Fibroblast of skin of scalp (primary cell): ENCODE measurements around the gene C16orf96.
A peak's percentile ranks its signal among the peaks of the same experiment; 100 is the strongest.

Source experiments
- DNase-seq: peaks from one replicate; pipeline ENCODE4 v3.0.0-alpha.2; 2013

The C16orf96 gene

DNA sequence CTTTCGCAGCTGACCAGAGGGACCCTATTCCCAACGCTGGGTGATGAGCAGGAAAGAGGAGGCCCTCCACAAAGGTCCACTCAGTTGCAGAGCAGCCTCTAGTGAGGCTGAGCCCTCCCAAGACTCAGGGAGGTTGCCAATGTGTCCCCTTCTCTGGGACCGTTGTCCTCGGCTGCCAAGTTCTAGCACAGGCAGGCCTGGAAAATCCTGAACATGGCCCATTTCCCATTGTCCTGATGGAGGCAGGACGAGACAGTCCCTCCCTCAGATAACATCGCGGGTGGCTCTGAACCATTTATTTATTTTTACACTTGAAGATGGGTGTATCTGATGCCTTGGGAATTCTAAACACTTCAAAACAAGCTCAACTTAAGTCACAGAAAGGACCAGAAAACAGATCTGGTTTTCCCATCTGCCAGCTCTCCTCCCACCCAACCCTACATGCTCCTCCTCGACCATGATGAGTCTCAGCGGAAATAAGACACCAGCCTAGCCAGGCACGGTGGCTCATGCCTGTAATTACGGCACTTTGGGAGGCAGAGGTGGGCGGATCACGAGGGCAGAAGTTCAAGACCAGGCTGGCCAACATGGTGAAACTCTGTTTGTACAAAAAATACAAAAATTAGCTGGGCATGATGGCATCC lies 30.4 kb upstream of the C16orf96 start:
- no peak for DNase-seq

DNA sequence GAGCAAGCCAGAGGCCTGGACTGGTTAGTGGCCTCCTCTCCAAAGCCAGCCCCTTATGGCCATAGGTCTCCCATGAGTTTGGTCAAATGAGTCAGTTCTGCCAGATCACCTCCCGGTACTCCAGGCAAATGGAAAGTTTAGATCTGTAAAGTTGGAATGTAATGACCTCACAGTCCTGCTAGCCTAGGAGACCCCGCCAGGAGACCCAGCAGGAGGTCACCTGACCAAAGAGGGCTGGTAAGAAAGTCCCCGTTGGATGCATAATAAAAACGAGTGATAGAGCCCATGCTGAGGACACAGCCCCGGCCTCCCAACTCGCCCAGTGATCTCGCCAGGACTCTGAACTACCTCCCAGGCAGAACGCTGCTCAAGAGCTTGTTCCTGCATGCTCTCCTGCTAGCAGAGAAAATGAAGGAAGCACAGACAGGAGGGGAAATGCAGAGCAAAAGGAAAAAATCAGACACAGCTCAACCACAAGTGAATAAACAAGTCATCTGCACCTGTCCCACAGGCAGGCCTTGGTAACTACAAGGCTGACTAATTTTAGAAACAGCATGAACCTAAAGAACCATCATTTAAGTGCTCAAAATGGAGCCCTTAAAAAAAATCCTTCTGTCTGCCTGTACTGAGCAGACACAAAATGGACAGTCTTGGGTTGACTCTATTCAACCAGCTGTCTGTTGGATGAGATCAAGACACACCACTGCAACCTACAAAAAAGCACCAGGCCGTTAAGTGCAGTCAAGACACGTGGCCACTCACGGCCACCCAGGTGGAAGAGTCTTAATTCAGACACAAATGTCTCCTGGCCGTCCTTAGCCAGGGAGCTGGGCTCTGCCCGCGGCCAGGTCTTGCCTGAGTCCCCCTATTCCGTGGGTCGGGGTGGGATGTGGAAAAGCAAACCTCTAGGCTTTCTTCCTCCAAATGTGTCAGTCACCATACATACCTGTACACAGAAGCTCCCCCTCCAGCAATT lies 26.8 kb upstream of the C16orf96 start:
- DNase-seq = no peak

DNA sequence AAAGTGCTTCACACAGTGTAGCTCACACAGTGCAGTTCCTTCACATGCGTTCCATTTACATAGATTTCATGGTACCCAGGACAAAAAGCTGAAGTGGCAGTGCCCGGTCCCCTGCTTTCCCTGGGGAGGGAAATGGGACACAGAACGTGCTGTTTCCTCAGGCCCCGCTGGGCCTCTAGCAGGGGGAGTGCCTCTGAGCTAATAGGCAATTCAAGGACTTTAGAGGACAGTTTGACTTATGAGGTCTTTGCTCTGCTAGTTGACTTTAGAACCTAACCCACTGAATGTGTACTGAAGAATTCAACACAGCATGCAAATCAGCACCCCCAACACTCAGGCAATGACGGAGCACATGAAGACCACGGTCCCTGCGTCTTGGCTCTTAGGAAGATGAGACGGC lies 24.3 kb upstream of the C16orf96 start:
- DNase-seq = no peak

DNA sequence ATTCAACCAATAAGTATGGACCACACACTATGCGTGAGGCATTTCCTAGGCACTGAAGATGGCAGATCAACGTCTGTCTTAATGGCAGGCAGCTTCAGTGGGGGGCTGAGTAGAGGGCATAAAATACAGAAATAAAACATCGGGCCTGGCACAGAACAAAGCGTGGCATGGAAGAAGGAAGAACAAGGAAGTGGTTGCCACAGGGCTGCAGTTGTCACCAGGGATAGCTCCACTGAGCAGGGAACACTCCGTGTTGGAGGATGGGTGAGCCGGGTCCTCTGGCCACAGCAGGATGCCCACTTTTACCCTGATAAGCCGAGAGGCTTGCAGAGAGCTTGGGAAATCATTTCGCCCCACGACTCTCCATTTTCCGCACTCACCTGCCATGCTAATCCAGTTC lies 23.9 kb upstream of the C16orf96 start:
- DNase-seq = no peak

- DNase-seq = no peak
These were observed 22.6 kb upstream of the C16orf96 start for GRCh38 chr16:4533490-4533889.

DNA sequence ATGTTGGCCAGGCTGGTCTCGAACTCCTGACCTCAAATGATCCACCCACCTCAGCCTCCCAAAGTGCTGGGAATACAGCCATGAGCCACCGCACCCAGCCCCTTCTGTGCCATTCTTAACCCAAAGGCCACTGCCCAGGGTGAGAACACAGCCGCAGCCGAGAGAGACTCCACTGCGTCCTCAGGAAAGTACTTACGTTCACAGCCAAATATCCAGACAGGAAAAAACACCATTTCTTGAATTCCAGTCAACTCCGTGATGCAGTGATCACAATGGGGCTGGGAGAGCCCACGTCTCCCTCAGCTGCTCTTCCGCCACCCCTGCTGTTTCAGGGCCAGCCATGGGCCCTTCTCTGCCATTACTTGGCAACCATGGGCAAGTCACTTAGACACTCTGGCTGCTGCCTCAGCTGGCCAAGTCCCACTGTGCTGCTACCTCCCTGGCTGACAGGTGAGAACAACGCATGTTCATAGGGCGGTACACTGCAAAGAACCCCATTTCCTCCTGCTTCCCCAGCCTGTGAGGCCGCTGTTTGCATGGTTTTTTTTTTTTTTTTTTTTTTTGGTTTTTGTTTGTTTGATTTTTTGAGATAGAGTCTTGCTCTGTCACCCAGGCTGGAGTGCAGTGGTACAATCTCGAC lies 21.9 kb upstream of the C16orf96 start:
- DNase-seq = no peak

DNA sequence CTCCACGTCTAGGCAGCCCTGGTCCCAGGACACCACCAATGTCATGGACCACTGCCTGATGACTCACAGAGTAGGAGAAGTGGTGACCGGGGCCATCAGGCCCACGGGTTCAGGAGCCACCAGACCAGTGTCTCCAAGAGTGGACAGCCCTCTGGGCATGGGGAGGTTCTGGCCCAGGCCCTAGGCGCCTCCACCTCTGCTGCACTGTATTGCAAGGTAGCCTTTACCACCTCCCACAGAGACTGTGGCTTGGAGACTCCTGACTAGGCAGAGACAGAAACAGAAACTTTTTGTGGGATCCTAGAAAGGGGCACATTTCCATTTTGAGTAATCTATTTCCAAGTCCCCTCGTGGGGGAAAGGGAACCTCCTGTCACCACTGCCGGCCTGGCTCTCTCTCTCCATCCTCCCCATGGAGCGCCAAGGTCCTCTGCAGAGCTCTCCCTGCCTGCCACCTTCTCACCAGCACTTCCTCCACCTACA lies 20.5 kb upstream of the C16orf96 start:
- DNase-seq = no peak

DNA sequence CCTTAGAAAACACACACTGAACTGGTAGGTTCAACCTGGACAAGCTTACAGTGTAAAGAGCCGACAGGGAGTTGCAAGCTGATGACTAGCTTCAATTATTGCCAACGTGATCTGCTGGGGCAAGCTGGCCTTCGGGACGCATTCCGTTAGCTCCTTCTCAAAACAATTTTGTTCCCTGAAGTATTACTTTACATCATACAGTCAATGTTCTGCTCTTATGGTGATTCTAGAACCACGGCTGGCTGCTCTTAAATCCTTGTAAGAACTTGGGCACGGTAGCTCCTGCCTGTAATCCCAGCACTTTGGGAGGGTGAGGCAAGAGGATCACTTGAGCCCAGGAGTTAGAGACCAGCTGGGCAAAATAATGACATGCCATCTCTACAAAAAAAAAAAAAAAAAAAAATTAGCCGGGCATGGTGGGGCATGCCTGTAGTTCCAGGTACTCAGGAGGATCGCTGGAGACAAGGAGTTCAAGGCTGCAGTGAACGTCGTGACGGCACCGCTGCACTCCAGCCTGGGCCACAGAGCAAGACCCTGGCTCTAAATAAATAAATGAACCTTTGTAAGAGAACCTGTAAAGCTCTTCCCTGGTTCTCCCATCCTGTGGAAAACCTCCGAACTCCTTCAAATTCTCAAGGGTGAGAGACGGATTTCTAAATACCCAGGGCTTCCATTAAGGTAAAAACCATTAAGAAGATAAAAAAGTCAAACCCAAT lies 19.6 kb upstream of the C16orf96 start:
- DNase-seq = no peak

DNA sequence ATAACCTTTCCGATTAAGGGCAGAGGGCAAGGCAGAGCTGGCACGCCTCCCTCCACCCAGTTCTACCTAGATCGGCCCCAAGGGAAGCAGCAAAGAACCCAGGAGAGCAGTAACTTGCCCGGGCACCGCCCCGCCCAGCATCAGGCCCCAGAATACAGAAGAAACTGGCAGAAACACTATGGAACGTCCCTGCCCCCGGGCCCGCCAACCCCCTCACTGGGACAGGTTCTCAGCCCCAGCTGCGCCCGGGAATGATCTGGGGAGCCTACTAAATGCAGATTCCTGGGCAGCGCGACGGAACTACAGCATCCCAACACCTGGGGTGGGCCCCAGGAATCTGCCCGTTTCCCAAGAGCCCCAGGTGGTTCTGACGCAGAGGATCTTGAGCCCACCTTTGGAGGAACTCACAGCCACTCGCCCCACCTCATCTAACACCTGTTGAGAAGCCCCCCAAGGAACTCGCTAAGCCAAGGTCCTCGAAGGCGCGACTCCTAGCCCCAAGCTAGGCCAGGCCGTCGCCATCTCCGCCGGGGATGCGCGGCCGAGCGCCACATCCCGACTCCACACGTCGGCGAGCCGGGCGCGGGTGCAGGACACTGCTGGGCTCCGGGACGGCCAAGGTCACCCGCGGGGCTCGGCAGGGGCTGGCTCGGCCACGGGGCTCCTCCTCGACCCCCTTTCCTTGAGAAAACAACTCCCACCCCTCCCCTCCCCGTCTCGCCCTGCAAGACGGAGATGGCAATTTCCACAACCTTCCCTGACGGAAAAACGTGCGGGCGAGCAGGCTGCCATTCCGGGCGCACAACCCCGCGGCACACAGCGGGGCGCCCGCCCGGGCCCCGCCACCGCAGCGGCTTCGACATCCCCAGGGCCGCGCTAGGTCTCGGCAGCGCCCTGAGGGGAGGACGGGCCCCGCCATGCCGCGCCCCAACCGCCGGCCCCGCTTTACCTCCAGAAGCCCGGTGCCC lies 18.5 kb upstream of the C16orf96 start:
- DNase-seq = no peak

DNA sequence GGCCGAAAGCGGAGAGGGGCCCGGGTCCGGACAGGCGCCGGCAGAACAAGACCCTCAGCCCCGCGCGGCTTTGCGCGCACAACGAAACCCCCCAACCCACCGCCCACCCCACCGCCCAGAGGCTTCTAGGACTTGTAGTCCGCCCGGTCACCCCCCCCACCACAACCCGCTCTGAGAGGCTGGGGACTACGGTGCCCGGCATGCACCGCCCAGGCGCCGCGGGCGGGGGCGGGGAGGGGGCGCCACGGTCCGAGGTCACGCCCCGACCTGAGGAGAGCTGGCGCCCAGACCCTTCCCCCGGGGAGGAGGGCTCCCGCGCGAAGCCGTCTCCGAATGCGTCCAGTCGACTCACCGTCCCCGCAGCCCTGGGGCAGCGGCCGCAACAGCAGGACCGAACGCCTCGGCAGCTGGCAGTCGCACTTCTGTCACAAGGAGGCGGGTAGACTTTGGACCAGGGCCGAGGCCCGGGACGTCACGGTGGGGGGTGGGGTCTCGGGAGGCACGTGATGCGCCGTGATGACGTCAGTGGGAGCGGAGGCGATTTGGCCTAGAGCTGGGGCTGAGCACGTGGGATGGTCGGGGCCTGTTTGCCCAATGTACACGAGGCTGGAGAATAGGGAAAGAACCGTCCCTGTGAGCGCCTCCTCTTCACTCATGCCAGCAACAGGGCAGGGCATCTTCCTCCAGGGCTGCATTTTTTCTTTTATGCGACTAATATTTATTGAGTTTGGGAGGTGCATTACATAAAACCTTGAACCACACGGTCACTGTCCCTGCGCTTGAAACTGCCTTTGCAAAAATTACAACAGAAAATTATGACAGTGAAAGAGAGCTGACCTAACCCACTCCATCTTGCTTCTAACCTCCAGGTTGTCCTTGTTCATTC lies 17.5 kb upstream of the C16orf96 start, which contains the start of gene CDIP1:
TSS of gene CDIP1 (minus strand) at position 424 of the 886 bp plus-strand sequence. CDS start 24,643 bp downstream, outside the sequence.
- DNase-seq = peak; percentile 97

DNA sequence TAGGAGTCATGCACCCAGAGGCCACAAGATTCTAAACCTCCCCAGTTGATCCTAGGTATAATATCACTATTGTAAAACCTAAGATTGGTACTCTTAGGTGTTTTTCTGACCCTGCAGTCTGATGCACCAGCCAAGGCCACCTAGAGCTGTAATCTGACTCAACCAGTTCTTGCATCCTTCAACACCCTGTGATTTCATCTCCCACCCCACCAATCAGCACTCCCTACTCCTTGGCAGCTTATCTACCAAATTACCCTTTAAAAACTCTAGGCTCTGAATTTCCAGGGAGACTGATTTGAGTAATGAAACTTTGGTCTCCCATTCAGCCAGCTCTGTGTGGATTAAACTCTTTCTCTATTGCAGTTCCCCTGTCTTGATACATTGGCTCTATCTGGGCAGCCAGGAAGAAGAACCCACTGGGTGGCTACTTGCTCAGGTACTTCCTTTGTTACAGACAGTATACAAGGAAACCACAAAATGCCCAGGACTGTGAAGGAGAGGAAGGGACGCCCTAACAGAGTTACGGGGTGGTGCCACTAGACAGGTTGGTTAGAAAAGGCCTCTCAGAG lies 16.3 kb upstream of the C16orf96 start:
- no peak for DNase-seq

- DNase-seq = no peak
These were observed 11.7 kb upstream of the C16orf96 start for GRCh38 chr16:4544473-4544872.

- no peak for DNase-seq
These were observed 8.0 kb upstream of the C16orf96 start for GRCh38 chr16:4548124-4548523.

- DNase-seq = no peak
These were observed 5.5 kb upstream of the C16orf96 start for GRCh38 chr16:4550591-4550990.

DNA sequence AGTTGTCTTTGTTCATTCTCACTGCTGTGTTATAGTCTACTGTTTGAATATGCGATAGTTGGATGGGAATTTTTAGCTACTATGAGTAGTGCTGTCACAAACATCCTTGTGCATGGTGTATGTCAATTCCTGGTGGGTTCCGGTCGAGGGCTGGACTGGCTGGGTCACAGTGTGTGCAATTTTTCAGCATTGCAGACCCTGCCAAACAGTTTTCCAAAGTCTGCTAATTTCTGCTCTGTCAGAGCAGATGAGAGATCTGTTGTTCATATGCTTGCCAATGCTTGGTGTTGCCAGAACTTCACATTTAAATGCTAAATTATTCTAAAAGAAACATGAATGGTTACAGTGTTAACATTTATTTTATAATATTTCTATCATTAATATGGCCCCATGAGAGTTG lies 3.6 kb upstream of the C16orf96 start:
- no peak for DNase-seq

- DNase-seq = no peak
These were observed 440 bp downstream of the C16orf96 start for GRCh38 chr16:4556580-4556979.

- DNase-seq = no peak
These were observed 1.8 kb downstream of the C16orf96 start for GRCh38 chr16:4557973-4558372.

DNA sequence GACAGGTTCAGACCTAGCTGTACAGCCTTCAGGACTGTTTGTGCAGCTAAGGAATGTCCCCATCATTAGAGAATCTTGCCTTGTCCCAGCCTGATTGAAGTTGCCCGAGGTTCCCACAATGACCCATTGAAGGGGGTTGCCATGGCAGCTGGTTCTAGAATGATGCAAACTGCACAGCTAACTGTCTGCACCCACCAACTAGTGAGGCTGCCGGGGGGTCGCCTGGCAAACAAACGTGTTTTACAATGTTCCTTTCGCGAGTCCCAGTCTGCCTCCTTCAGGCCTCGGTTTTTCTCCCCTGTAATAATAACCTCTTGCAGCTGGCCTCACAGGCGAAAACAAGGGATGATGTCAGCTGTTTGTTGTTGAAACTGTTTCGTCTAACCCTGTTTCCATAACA lies 5.5 kb downstream of the C16orf96 start:
- no peak for DNase-seq

GRCh38 chr16:4564661-4565267 lies 8.6 kb downstream of the C16orf96 start:
- no peak for DNase-seq
